ENCODE measurements around the gene MBOAT1. TPM values are rescaled to one million over a fixed set of nuclear protein-coding genes. Genes with fewer than 3 reads are reported as not detected.

MBOAT1 gene
- polyA plus RNA-seq, 1 of the 3 experiments (the other 2 are of a cell fraction): 3.0 TPM

- H3K36me3 ChIP-seq (replicated peaks in 1 of 2; ENCODE audit: control insufficient read depth in 1 of 2, insufficient read depth in 2 of 2, low read length in 1 of 2): no peaks in the 10 kb centered on the region
- no peak for DNase-seq
- H4K20me1 ChIP-seq (ENCODE audit: insufficient read depth): no peaks in the 10 kb centered on the region
- 75% methylated on average over 8 of the region's 8 CpGs for WGBS (ENCODE audit: low lambda C conversion rate)
- H3K4me2 ChIP-seq: no peak overlapping the region
- ChIA-PET CTCF (no interaction called here), POLR2A (no interaction called here)
- no peak overlapping the region for H2AFZ ChIP-seq (ENCODE audit: low read depth)
- peaks cover 8% of the 10 kb centered on the region in 2 experiments; a peak in 3 of 4 replicates for H3K4me1 ChIP-seq (ENCODE audit: control insufficient read depth in 1 of 2, insufficient read depth in 2 of 2, low read depth in 1 of 2, low read length in 1 of 2)
- no peaks in the 10 kb centered on the region for H3K9me2 ChIP-seq
- TF ChIP-seq POLR2AphosphoS5 (IDR thresholded peaks at IDR 0.05; ENCODE audit: low read depth, low read length) (no peak), IRF3 (IDR thresholded peaks at IDR 0.05; ENCODE audit: low read depth, low read length) (no peak), NRF1 (IDR thresholded peaks at IDR 0.05; ENCODE audit: low read depth, low read length) (no peak), YY1 (IDR thresholded peaks at IDR 0.05; ENCODE audit: low read depth) (no peak), FOSL2 (IDR thresholded peaks at IDR 0.05; ENCODE audit: borderline replicate concordance, low read depth) (no peak), TAF1 (IDR thresholded peaks at IDR 0.05; ENCODE audit: borderline replicate concordance, low read depth, low read length) (no peak)
- H3K9ac ChIP-seq: no peak overlapping the region
- H3K27ac ChIP-seq (ENCODE audit: low read depth in 2 of 2, low read length in 1 of 2): no peak overlapping the region
- H3K4me3 ChIP-seq (ENCODE audit: low read depth in 2 of 2, low read length in 1 of 2): no peak overlapping the region
- H3K27me3 ChIP-seq (ENCODE audit: insufficient read depth): no peaks in the 10 kb centered on the region
- H3K9me3 ChIP-seq: no peaks in the 10 kb centered on the region
- peaks cover 2% of the 10 kb centered on the region; the same call in 1 of the 2 replicates for H3K79me2 ChIP-seq (ENCODE audit: insufficient read depth)
- H3F3A ChIP-seq (replicated peaks; ENCODE audit: insufficient read depth): peaks cover 9% of the 10 kb centered on the region
Measured at GRCh38 chr6:20200761-20201630, 11.3 kb downstream of the MBOAT1 start.

GRCh38 chr6:20198775-20199174 is 13.5 kb downstream of the MBOAT1 start:
- Histone ChIP-seq H3K36me3 (replicated peaks in 1 of 2; ENCODE audit: control insufficient read depth in 1 of 2, insufficient read depth in 2 of 2, low read length in 1 of 2) (no peaks in the 10 kb centered on the region), H3K9me3 (no peaks in the 10 kb centered on the region), H3K4me3 (ENCODE audit: low read depth in 2 of 2, low read length in 1 of 2) (no peak overlapping the region), H3F3A (replicated peaks; ENCODE audit: insufficient read depth) (peaks cover 9% of the 10 kb centered on the region), H3K9me2 (no peaks in the 10 kb centered on the region), H4K20me1 (ENCODE audit: insufficient read depth) (no peaks in the 10 kb centered on the region), H3K27ac (ENCODE audit: low read depth in 2 of 2, low read length in 1 of 2) (no peak overlapping the region), H2AFZ (ENCODE audit: low read depth) (no peak overlapping the region), H3K4me1 (ENCODE audit: control insufficient read depth in 1 of 2, insufficient read depth in 2 of 2, low read depth in 1 of 2, low read length in 1 of 2) (peaks cover 5 to 8% of the 10 kb centered on the region in 2 experiments; a peak in 3 of 4 replicates), H3K79me2 (ENCODE audit: insufficient read depth) (no peaks in the 10 kb centered on the region; the same call in 1 of the 2 replicates), H3K4me2 (no peak overlapping the region), H3K27me3 (ENCODE audit: insufficient read depth) (no peaks in the 10 kb centered on the region), H3K9ac (no peak overlapping the region)
- no peak for TF ChIP-seq TAF1 (IDR thresholded peaks at IDR 0.05; ENCODE audit: borderline replicate concordance, low read depth, low read length)
- WGBS (ENCODE audit: low lambda C conversion rate): 55% methylated on average over 6 of the region's 6 CpGs
- no peak for DNase-seq
- POLR2A ChIA-PET: no interaction called here
- CTCF ChIA-PET: no interaction called here

- Histone ChIP-seq H3K27ac (ENCODE audit: low read depth in 2 of 2, low read length in 1 of 2) (no peak overlapping the region), H3K4me1 (ENCODE audit: control insufficient read depth in 1 of 2, insufficient read depth in 2 of 2, low read depth in 1 of 2, low read length in 1 of 2) (peaks cover 5 to 8% of the 10 kb centered on the region in 2 experiments; a peak in 3 of 4 replicates), H3K4me3 (ENCODE audit: low read depth in 2 of 2, low read length in 1 of 2) (no peak overlapping the region), H3K9ac (no peak overlapping the region), H3K36me3 (replicated peaks in 1 of 2; ENCODE audit: control insufficient read depth in 1 of 2, insufficient read depth in 2 of 2, low read length in 1 of 2) (no peaks in the 10 kb centered on the region), H3K4me2 (no peak overlapping the region), H3K79me2 (ENCODE audit: insufficient read depth) (no peaks in the 10 kb centered on the region; the same call in 1 of the 2 replicates), H3K9me3 (no peaks in the 10 kb centered on the region), H3K27me3 (ENCODE audit: insufficient read depth) (no peaks in the 10 kb centered on the region), H3K9me2 (no peaks in the 10 kb centered on the region), H4K20me1 (ENCODE audit: insufficient read depth) (no peaks in the 10 kb centered on the region), H2AFZ (ENCODE audit: low read depth) (no peak overlapping the region), H3F3A (replicated peaks; ENCODE audit: insufficient read depth) (peaks cover 9% of the 10 kb centered on the region)
- TF ChIP-seq REST (IDR thresholded peaks at IDR 0.05; ENCODE audit: low read depth, low read length): no peak
- CTCF ChIA-PET: no interaction called here
- POLR2A ChIA-PET: no interaction called here
- 96% methylated on average over 6 of the region's 6 CpGs for WGBS (ENCODE audit: low lambda C conversion rate)
- DNase-seq: no peak
Measured at GRCh38 chr6:20198156-20198774, 14.0 kb downstream of the MBOAT1 start.

Data from SK-N-SH (cell line).